Measurements from ENCODE around the gene ENOX1. TPM values are rescaled to one million over a fixed set of nuclear protein-coding genes. Genes with fewer than 3 reads are reported as not detected.

ENOX1 gene
- total RNA-seq, 1 experiment from 2014 or later = 1.8 TPM

- no peaks in the 10 kb centered on the region for H3K4me1 Mint-ChIP-seq (ENCODE audit: insufficient read depth, unreplicated experiment)
- TF ChIP-seq CTCF (IDR thresholded peaks at IDR 0.05; ENCODE audit: unreplicated experiment) = no peak
- no peaks in the 10 kb centered on the region for H3K9me3 Mint-ChIP-seq (ENCODE audit: unreplicated experiment)
- no peak for DNase-seq (ENCODE audit: unreplicated experiment)
- no peaks in the 10 kb centered on the region for H3K27me3 Mint-ChIP-seq (ENCODE audit: insufficient read depth, unreplicated experiment)
- peaks cover 6% of the 10 kb centered on the region for H3K36me3 Mint-ChIP-seq (ENCODE audit: insufficient read depth, unreplicated experiment)
- no peak overlapping the region for H3K27ac Mint-ChIP-seq (ENCODE audit: low read depth, unreplicated experiment)
- H3K4me3 Mint-ChIP-seq (ENCODE audit: unreplicated experiment) = no peak overlapping the region
- POLR2A ChIA-PET = no interaction called here
- no TSS peak for BruUV-seq (replicated peaks)
- intact Hi-C loops (cut with micrococcal nuclease) = no loop called here
- CTCF ChIA-PET = interaction anchor here (0.6 kb wide), 1 partner anchor 307 kb away, joined by 3 read pairs; no protein-coding TSS in a partner anchor
Measured at GRCh38 chr13:43391036-43391435, 395.7 kb downstream of the ENOX1 start.

- H3K9me3 Mint-ChIP-seq (ENCODE audit: unreplicated experiment) = no peaks in the 10 kb centered on the region
- H3K4me1 Mint-ChIP-seq (ENCODE audit: insufficient read depth, unreplicated experiment) = no peaks in the 10 kb centered on the region
- no peak for TF ChIP-seq CTCF (IDR thresholded peaks at IDR 0.05; ENCODE audit: unreplicated experiment)
- no peak overlapping the region for H3K27ac Mint-ChIP-seq (ENCODE audit: low read depth, unreplicated experiment)
- peaks cover 6% of the 10 kb centered on the region for H3K36me3 Mint-ChIP-seq (ENCODE audit: insufficient read depth, unreplicated experiment)
- ChIA-PET POLR2A (no interaction called here), CTCF (interaction anchor here (0.6 kb wide), 1 partner anchor 40 kb away, joined by 3 read pairs; no protein-coding TSS in a partner anchor)
- intact Hi-C loops (cut with micrococcal nuclease) = no loop called here
- DNase-seq (ENCODE audit: unreplicated experiment) = no peak
- no peak overlapping the region for H3K4me3 Mint-ChIP-seq (ENCODE audit: unreplicated experiment)
- no TSS peak for BruUV-seq (replicated peaks)
- H3K27me3 Mint-ChIP-seq (ENCODE audit: insufficient read depth, unreplicated experiment) = no peaks in the 10 kb centered on the region
Measured at GRCh38 chr13:43390619-43391018, 396.2 kb downstream of the ENOX1 start.

- Mint-ChIP-seq H3K4me3 (ENCODE audit: unreplicated experiment) (no peak overlapping the region), H3K36me3 (ENCODE audit: insufficient read depth, unreplicated experiment) (peaks cover 6% of the 10 kb centered on the region), H3K4me1 (ENCODE audit: insufficient read depth, unreplicated experiment) (no peaks in the 10 kb centered on the region), H3K27ac (ENCODE audit: low read depth, unreplicated experiment) (no peak overlapping the region), H3K27me3 (ENCODE audit: insufficient read depth, unreplicated experiment) (no peaks in the 10 kb centered on the region), H3K9me3 (ENCODE audit: unreplicated experiment) (no peaks in the 10 kb centered on the region)
- ChIA-PET CTCF (interaction anchor here (0.6 kb wide), 1 partner anchor 41 kb away, joined by 3 read pairs; no protein-coding TSS in a partner anchor), POLR2A (no interaction called here)
- TF ChIP-seq CTCF (IDR thresholded peaks at IDR 0.05; ENCODE audit: unreplicated experiment) = no peak
- DNase-seq (ENCODE audit: unreplicated experiment) = no peak
- BruUV-seq (replicated peaks) = no TSS peak
- intact Hi-C loops (cut with micrococcal nuclease) = no loop called here
Measured at GRCh38 chr13:43389983-43390382, 396.8 kb downstream of the ENOX1 start.

- H3K36me3 Mint-ChIP-seq (ENCODE audit: insufficient read depth, unreplicated experiment) = peaks cover 6% of the 10 kb centered on the region
- POLR2A ChIA-PET = no interaction called here
Measured at GRCh38 chr13:43389573-43389972, 397.2 kb downstream of the ENOX1 start.

More at GRCh38 chr13:43389573-43389972, 397.2 kb downstream of the ENOX1 start:
- CTCF ChIA-PET = no interaction called here
- no peak overlapping the region for H3K4me3 Mint-ChIP-seq (ENCODE audit: unreplicated experiment)
- no peaks in the 10 kb centered on the region for H3K4me1 Mint-ChIP-seq (ENCODE audit: insufficient read depth, unreplicated experiment)
- H3K27ac Mint-ChIP-seq (ENCODE audit: low read depth, unreplicated experiment) = no peak overlapping the region
- no TSS peak for BruUV-seq (replicated peaks)
- H3K9me3 Mint-ChIP-seq (ENCODE audit: unreplicated experiment) = no peaks in the 10 kb centered on the region
- DNase-seq (ENCODE audit: unreplicated experiment) = peak; percentile 2
- TF ChIP-seq CTCF (IDR thresholded peaks at IDR 0.05; ENCODE audit: unreplicated experiment) = no peak
- intact Hi-C loops (cut with micrococcal nuclease) = no loop called here
- no peaks in the 10 kb centered on the region for H3K27me3 Mint-ChIP-seq (ENCODE audit: insufficient read depth, unreplicated experiment)

Data from MCF 10A (cell line).